Duodenal mucosa (tissue), 2 donors: ENCODE data around the gene CAMTA1.

Source experiments
- H3K27ac ChIP-seq: one replicate; pipeline ENCODE4 v1.7.0; 2013; ENCODE audit warnings: low read depth, low read length
- H3K27me3 ChIP-seq, 2 donors: one replicate each; pipeline ENCODE4 v1.7.0; 2013; ENCODE audit warnings: low read length in 2 of 2, control low read depth in 1 of 2; ENCODE audit not compliant: insufficient read depth in 2 of 2, control insufficient read depth in 1 of 2
- H3K36me3 ChIP-seq, 2 donors: one replicate each; pipeline ENCODE4 v1.7.0; 2013; ENCODE audit warnings: low read length in 2 of 2, control low read depth in 1 of 2; ENCODE audit not compliant: insufficient read depth in 2 of 2, control insufficient read depth in 1 of 2
- H3K4me1 ChIP-seq, 2 donors: one replicate each; pipeline ENCODE4 v1.7.0; 2013; ENCODE audit warnings: low read length in 2 of 2, control low read depth in 1 of 2; ENCODE audit not compliant: insufficient read depth in 2 of 2, control insufficient read depth in 1 of 2
- H3K4me3 ChIP-seq, 2 donors: one replicate each; pipeline ENCODE4 v1.7.0; 2013; ENCODE audit warnings: low read length in 2 of 2, low read depth in 1 of 2
- H3K9ac ChIP-seq, 2 donors: one replicate each; pipeline ENCODE4 v1.7.0; 2013; ENCODE audit warnings: low read length in 2 of 2, low read depth in 1 of 2
- H3K9me3 ChIP-seq, 2 donors: one replicate each; pipeline ENCODE4 v1.7.0; 2013; ENCODE audit warnings: low read length in 2 of 2, control low read depth in 1 of 2; ENCODE audit not compliant: control insufficient read depth in 1 of 2

Gene CAMTA1

DNA sequence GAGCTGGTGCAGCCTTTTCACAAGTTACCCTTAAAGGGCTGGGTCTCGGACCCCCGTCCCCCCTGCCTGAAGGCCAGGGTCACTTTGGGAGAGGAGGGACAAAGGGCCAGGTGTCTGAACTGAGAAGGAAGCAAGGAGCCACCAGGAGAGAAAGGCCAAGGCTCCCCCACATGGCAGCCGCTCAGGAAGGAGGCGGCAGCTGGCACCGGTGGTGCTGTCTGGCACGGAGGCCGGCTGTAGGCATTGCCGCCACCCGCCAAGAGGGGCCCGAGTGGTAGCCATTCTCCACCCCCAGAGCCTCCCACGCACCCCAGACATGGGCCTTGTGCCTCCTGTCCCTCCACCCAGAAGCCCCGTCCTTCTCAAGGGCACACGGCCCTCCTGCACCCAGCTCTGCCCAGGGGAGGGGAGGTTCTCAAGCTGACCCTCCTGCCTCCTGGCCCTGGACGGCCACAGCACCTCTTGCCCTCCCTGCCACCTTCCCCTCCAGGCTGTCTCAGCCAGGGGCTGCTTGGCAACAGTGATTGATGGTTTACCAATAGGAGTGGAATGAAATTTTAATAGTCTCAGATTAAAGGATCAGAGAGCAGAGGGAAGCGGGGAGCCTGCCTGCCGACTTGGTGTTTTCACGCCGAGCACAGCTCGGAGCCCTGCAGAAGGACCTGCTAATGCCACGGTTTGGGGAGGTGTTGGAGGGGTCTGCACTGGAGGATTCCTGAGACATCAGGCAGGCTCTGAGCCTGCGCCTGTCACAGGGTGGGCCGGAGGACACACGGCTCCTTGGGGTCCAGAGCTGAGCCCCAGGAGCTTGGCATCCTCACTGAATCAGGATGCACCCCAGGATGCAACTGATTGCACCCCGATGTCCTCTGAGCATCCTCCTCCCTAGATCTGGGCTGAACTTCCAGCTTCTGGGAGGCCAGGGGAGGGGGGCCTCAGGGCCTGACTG lies 773.9 kb downstream of the CAMTA1 start:
- H3K36me3 ChIP-seq, result no peaks in the 10 kb centered on the region

DNA sequence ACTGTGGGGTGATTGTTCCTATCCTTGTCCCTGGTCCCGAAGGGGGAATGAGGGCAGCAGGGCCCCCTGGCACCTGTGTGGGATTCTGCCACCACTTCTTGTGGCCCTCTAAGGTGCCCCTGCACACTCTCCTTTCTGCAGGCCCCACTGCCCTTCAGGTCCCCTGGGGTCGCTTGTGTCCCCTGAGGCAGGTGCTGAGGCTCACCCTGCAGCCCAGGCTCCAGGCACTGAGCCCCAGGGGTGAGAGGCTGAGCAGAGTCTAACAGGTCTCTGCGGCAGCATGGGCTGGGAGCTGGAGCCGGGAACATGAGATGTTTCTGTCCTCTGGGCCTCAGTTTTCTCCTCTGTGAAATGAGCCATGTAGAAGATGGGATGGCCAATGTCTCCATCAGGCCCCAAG lies 774.9 kb downstream of the CAMTA1 start:
- Histone ChIP-seq H3K36me3 (no peaks in the 10 kb centered on the region), H3K9me3 (no peaks in the 10 kb centered on the region), H3K27ac (no peak overlapping the region), H3K9ac (no peak overlapping the region), H3K4me1 (peaks cover 0 to 2% of the 10 kb centered on the region in 2 donors), H3K27me3 (no peaks in the 10 kb centered on the region), H3K4me3 (no peak overlapping the region)

More for the DNA sequence above, 773.9 kb downstream of the CAMTA1 start:
- no peak overlapping the region for H3K4me3 ChIP-seq
- no peaks in the 10 kb centered on the region for H3K9me3 ChIP-seq
- no peak overlapping the region for H3K9ac ChIP-seq
- peaks cover 0 to 2% of the 10 kb centered on the region in 2 donors for H3K4me1 ChIP-seq
- H3K27me3 ChIP-seq, result no peaks in the 10 kb centered on the region
- H3K27ac ChIP-seq, result no peak overlapping the region

DNA sequence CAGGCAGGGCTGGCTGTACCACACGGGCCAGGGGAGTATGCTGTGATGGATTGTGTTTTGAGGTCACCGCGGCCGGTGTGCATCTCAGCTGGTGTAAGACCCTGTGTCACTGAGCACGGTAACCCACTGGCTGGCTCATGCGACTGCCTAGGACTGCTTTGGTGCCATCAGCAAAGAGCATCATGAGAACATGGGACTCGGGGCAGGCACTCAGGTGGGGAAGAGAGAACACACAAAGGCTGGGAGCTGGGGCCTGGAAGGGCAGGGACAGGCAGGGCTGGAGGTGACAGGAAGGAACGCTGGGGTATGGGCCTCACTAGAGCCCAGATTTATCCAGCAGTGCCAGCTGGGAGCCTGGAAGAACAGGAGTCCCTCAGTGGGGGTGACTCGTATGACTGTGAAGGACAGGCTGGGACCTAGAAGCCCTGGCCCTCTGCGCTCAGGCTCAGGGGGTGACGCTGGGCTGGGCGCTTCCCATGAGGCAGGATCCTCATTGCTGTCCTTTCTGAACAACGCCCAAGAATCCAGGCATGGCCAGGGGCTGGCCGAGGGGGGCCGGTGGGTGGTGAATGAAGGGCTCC lies 775.4 kb downstream of the CAMTA1 start:
- Histone ChIP-seq H3K27me3 (no peaks in the 10 kb centered on the region), H3K9me3 (no peaks in the 10 kb centered on the region), H3K27ac (no peak overlapping the region), H3K36me3 (no peaks in the 10 kb centered on the region), H3K4me1 (peaks cover 0 to 2% of the 10 kb centered on the region in 2 donors), H3K9ac (no peak overlapping the region), H3K4me3 (no peak overlapping the region)

DNA sequence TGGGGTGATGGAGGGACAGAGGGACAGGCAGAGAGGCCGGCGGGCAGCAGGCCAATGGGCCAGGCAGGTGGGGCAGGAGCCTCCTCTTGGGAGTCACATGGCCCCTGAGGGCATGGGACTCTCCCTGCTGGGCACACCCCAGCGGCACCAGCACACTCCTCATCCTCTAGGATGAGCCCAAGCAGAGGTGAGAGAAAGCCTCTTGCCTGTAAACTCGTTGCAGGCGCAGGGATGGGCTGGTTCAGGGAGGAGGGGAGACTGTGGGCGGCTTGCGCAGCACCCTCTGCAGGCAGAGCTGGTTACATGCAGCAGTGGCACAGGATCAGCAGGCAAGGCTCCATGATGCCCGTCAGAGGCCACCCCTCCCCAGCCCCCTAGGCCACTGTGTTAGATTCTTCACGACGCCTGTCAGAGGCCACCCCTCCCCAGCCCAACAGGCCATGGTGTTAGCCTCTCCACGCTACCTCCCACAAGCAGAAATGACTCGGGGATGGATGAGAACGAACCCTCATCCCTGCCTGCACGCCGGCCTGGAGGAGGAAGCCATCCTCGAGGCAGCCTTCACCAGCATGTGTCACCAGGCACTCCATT lies 776.2 kb downstream of the CAMTA1 start:
- Histone ChIP-seq H3K4me1 (peaks cover 0 to 2% of the 10 kb centered on the region in 2 donors), H3K4me3 (no peak overlapping the region), H3K27me3 (no peaks in the 10 kb centered on the region), H3K27ac (no peak overlapping the region), H3K9ac (no peak overlapping the region), H3K36me3 (no peaks in the 10 kb centered on the region), H3K9me3 (no peaks in the 10 kb centered on the region)

DNA sequence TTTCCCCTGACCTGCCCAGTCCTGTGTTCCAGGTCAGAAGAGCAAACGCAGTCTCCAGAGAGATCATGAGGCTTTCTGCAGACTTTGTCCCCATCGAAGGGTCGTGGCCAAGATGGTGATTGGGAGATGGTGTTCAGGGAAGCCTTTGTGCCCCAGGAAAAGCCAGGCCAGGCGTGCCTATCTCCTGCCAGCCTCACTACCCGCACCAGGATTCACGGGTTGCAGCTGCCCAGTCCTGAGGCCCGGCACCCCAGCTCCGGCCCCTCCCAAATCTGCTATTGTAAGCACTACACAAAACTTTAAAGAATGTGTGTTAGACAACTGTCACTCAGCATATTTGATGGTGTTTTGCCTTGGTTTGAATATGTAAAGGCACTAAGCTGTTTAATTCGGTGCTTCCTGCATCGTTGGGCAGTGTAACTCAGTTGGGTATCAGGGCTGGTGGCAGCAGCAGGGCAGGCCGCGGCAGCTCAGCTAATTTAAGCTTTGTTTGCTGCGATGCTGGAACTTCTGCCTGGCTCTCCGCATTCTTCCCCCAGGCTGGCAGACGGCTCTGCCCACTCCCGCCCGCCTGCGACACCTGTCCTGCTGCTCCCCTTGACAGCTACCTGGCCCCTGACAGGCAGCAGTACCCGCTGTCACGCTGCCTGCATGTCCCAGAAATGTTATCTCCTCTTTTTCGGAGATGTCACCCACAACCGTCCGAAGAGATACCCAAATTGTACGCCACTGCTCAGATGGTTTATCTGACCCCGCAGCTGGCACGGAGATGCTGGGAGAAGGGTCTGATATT lies 776.9 kb downstream of the CAMTA1 start:
- Histone ChIP-seq H3K4me1 (peaks cover 0 to 2% of the 10 kb centered on the region in 2 donors), H3K27me3 (no peaks in the 10 kb centered on the region), H3K36me3 (no peaks in the 10 kb centered on the region), H3K9ac (no peak overlapping the region), H3K9me3 (no peaks in the 10 kb centered on the region), H3K27ac (no peak overlapping the region), H3K4me3 (no peak overlapping the region)

DNA sequence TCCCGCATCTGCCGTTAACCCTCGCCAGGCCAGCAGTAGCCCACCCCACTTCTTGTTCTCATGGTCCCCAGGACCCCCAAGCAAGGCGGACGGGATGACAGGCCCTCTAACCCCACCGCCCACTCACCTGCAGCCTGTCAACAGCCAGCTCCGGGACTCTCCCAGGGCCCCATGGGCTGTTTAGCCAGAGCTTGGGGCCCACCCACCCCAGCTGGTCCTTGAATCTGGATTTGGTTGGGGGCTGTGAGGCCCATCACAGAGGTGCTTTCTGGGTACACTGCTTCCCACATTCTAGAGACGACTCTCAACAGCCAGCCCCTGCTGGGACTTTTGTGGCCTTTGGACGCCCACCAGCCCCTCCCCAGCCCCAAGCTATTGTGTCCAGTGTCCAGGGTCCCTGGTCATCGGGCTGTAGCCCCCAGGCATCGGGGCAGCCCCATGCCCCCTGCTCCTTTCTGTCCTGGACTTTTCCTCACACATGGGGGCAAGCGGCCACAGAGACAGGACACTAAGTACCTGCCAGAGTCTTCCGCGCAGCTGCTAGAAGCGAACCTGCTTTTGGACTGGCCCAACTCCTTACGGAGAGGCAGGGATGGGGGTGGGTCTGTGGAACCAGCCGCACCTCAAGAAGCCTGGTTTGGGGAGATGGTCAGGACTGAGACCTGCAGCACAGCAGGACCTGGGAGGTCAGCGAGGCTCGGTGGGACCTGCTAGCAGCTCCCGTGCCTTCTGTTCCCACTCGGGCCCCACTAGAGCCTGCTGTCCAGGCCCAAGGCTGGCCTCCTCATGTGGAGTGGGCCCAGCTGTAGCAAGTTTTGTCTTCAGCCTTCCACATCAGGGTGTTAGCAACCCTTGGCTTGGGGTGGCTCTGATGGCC lies 777.7 kb downstream of the CAMTA1 start:
- Histone ChIP-seq H3K27ac (no peak overlapping the region), H3K4me3 (no peak overlapping the region), H3K27me3 (no peaks in the 10 kb centered on the region), H3K36me3 (no peaks in the 10 kb centered on the region), H3K9ac (no peak overlapping the region), H3K4me1 (peaks cover 0 to 2% of the 10 kb centered on the region in 2 donors), H3K9me3 (no peaks in the 10 kb centered on the region)

DNA sequence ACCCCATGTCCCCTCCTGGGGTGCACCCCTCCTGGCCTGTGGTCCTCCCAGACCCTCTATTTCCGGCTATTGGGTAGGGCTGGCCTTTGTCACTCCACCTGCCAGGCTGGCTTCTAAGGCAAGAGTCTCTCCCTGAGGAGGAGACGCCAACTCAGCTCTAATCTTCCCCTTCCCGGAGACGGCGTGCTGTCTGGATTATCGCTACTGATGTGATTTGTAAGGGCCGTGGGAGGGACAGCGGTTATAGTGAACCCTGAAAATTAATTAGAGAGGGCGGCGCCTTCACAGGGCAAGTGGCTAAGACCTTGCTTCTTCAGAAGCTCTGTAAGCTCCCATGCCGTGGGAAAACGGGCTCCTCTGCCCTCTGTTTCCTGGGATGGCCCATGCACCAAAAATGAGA lies 778.9 kb downstream of the CAMTA1 start:
- no peaks in the 10 kb centered on the region for H3K9me3 ChIP-seq
- H3K4me3 ChIP-seq, result no peak overlapping the region
- no peak overlapping the region for H3K27ac ChIP-seq
- H3K27me3 ChIP-seq, result no peaks in the 10 kb centered on the region
- peaks cover 0 to 2% of the 10 kb centered on the region in 2 donors for H3K4me1 ChIP-seq
- H3K9ac ChIP-seq, result no peak overlapping the region
- H3K36me3 ChIP-seq, result no peaks in the 10 kb centered on the region

DNA sequence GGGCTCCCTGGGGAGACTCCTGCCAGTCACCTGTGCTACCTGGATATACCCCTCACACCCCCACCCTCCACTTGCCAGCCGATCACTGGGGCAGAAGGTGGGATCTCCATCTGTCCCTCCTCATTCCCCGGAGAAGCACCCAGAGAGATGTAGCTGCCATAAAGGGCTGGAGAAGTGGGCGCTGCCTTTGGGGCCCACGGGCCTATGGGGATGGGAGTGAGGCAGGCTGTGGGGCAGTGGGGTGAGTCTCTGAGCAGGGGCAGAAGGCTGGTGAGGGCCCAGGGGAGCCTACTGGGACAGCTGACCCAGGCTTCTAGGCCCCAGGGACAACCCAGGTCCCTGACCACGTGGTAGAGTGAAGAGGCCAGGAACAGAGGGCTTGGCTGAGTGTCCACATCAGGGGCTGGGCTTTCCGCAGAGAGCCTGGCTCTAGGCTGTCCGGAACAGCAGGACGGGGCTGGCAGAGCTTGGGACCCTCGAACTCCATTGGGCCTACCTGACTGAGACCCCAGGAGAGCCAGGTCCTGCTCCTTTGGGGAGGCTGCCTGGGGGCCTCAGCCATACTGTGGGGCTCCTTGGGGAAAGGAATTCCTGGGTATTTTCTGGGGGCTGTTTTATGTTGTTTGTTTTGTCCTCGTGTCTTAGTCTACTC lies 780.0 kb downstream of the CAMTA1 start:
- no peak overlapping the region for H3K27ac ChIP-seq
- H3K27me3 ChIP-seq, result no peaks in the 10 kb centered on the region
- H3K4me3 ChIP-seq, result no peak overlapping the region
- peaks cover 6 to 9% of the 10 kb centered on the region in 2 donors for H3K4me1 ChIP-seq
- H3K36me3 ChIP-seq, result no peaks in the 10 kb centered on the region
- H3K9ac ChIP-seq, result no peak overlapping the region
- no peaks in the 10 kb centered on the region for H3K9me3 ChIP-seq
